ENCODE results near the gene GATAD2A. TPM values are rescaled to one million over a fixed set of nuclear protein-coding genes. Genes with fewer than 3 reads are reported as not detected.
A peak's percentile ranks its signal among the peaks of the same experiment; 100 is the strongest.

The GATAD2A gene
- total and polyA plus RNA-seq, 9 of the 15 experiments (the other 6 are each of a cell fraction or from before 2014, with no cell fraction given) = 2.4 to 226 (median 44.2) TPM

DNA sequence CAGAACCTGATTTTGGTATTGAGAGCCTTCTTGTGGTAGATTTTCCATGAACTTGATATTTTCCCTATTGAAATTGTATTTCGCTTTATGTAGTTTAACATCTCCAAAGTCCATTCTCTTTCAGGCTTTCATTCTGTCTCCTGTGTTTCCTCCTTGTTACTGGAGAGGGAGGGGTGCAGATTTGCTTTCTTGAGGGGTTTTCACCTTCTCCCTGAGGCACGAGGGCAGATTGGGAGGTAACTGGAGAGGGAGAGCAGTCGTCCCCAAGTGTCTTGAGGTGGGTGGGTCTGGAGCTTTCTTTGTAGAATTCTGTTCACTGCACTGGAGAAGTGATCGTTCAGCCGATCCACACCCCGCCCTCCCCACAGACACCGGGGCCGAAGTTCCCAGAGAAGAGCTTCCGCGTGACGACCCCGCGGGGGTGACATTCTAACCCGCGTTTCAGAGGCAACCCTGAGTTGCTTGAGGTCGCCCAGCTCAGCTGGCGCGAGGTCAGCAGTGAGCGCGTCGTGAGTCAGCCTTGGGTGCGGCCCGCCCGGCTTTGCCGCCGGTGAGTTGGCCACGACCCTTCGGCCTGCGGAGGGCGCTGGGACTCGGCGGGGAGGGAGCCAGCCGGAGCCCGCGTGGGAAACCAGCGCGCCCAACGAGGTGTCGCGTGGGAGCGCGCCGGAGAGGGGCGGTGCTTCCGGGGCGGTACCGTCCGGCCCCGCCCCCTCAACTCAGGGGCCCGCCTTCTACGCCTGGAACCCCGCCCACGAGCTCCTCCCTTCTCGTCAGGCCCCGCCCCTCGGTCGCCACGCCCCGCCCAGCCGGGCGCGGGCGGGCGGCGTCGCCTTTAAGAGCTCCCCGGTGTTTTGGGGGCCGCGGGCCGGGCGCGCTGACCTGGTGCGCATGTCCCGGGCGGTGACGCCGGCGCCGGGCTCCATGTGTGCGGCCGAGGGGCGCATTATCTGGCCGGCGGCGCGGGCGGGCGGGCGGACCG, at the start of gene GATAD2A (continued):
- TF ChIP-seq CEBPG (CRISPR knock-in tag; IDR thresholded peaks at IDR 0.05) (no peak), CEBPG (tag; conservative IDR thresholded peaks at IDR 0.05 in 1 of 2, IDR thresholded peaks at IDR 0.05 in 1 of 2) (no peak), CHD2 (IDR thresholded peaks at IDR 0.05; ENCODE audit: low read depth, low read length) (peak; percentile 51; the same call in 1 of the 2 replicates), NCOA2 (IDR thresholded peaks at IDR 0.05; ENCODE audit: partially characterized antibody in 2 of 2) (no peak), ZNF76 (CRISPR knock-in tag; IDR thresholded peaks at IDR 0.05; ENCODE audit: borderline replicate concordance) (no peak), NR2C1 (IDR thresholded peaks at IDR 0.05) (peak; percentile 90), NR2C1 (tag; IDR thresholded peaks at IDR 0.05) (peak; percentile 88), ZBTB7A (IDR thresholded peaks at IDR 0.05; ENCODE audit: borderline replicate concordance, control insufficient read depth, low read depth, low read length) (peak; percentile 48), CREM (IDR thresholded peaks at IDR 0.05; ENCODE audit: low read depth) (peak; percentile 95), CHD4 (IDR thresholded peaks at IDR 0.05; ENCODE audit: insufficient read depth, insufficient replicate concordance, low read depth, low read length, poor library complexity, severe bottlenecking) (peak; percentile 44), CHD1 (IDR thresholded peaks at IDR 0.05; ENCODE audit: low read length) (no peak), DPF2 (IDR thresholded peaks at IDR 0.05) (peak; percentile 87), NCOA4 (IDR thresholded peaks at IDR 0.05; ENCODE audit: partially characterized antibody) (no peak), POLR2A (conservative IDR thresholded peaks at IDR 0.05) (peak; percentile 58), SOX6 (IDR thresholded peaks at IDR 0.05) (peak; percentile 77), SMAD1 (IDR thresholded peaks at IDR 0.05; ENCODE audit: low read depth, low read length, partially characterized antibody) (no peak), ZNF584 (CRISPR knock-in tag; IDR thresholded peaks at IDR 0.05; ENCODE audit: low read depth) (peak; percentile 75; the same call in 1 of the 2 replicates), TOE1 (IDR thresholded peaks at IDR 0.05; ENCODE audit: borderline replicate concordance) (peak; percentile 77; the same call in 1 of the 2 replicates), TOE1 (CRISPR knock-in tag; IDR thresholded peaks at IDR 0.05; ENCODE audit: borderline replicate concordance, low read depth) (no peak), MAZ (CRISPR knock-in tag; conservative IDR thresholded peaks at IDR 0.05 in 1 of 2, IDR thresholded peaks at IDR 0.05 in 1 of 2) (peak; percentile 93 to 97), NR3C1 (CRISPR knock-in tag; IDR thresholded peaks at IDR 0.05) (peak; percentile 57; the same call in 1 of the 2 replicates), BCOR (IDR thresholded peaks at IDR 0.05) (0 out of 2 replicates have a peak, but pooled peaks have one; percentile 10), ZNF512 (tag; IDR thresholded peaks at IDR 0.05) (no peak)
- TF ChIP-seq, protein P1, sequence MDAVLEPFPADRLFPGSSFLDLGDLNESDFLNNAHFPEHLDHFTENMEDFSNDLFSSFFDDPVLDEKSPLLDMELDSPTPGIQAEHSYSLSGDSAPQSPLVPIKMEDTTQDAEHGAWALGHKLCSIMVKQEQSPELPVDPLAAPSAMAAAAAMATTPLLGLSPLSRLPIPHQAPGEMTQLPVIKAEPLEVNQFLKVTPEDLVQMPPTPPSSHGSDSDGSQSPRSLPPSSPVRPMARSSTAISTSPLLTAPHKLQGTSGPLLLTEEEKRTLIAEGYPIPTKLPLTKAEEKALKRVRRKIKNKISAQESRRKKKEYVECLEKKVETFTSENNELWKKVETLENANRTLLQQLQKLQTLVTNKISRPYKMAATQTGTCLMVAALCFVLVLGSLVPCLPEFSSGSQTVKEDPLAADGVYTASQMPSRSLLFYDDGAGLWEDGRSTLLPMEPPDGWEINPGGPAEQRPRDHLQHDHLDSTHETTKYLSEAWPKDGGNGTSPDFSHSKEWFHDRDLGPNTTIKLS (IDR thresholded peaks at IDR 0.05; ENCODE audit: borderline replicate concordance, low read depth) = peak; percentile 89
- TF ChIP-seq, protein P2, sequence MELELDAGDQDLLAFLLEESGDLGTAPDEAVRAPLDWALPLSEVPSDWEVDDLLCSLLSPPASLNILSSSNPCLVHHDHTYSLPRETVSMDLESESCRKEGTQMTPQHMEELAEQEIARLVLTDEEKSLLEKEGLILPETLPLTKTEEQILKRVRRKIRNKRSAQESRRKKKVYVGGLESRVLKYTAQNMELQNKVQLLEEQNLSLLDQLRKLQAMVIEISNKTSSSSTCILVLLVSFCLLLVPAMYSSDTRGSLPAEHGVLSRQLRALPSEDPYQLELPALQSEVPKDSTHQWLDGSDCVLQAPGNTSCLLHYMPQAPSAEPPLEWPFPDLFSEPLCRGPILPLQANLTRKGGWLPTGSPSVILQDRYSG (tag; conservative IDR thresholded peaks at IDR 0.05; ENCODE audit: low read depth) = peak; percentile 68
